GM12801 (cell line): ENCODE measurements around the gene PFN3.

Experiments used
- TF ChIP-seq, protein P1 (sequence below): IDR thresholded peaks from one replicate; pipeline ENCODE4 v1.5.1; 2011; ENCODE audit warnings: control low read depth; ENCODE audit not compliant: insufficient read length; ENCODE audit errors: extremely low read depth

Gene PFN3

DNA sequence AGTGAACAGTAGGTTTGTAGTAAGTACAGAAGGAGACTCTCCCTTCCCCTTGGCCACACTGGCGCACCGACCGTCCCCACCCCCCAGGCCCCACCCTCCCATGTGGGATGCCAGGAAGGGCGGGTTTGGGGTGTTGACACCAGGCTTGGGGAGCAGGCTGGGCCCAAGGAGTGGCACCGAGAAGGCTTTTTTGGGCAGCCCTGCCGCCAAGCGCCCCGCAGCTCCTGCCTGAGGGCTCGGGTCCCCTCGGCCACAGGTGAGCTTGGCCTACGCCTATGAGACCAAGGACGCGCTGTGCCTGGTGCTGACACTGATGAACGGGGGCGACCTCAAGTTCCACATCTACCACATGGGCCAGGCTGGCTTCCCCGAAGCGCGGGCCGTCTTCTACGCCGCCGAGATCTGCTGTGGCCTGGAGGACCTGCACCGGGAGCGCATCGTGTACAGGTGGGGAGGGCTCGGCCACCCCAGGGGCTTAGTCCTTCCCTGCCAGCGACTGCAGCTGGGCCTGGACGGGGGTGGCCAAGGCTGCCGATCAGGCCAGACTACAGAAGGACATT, 33.3 kb upstream of the PFN3 start:
- TF ChIP-seq, protein P1, sequence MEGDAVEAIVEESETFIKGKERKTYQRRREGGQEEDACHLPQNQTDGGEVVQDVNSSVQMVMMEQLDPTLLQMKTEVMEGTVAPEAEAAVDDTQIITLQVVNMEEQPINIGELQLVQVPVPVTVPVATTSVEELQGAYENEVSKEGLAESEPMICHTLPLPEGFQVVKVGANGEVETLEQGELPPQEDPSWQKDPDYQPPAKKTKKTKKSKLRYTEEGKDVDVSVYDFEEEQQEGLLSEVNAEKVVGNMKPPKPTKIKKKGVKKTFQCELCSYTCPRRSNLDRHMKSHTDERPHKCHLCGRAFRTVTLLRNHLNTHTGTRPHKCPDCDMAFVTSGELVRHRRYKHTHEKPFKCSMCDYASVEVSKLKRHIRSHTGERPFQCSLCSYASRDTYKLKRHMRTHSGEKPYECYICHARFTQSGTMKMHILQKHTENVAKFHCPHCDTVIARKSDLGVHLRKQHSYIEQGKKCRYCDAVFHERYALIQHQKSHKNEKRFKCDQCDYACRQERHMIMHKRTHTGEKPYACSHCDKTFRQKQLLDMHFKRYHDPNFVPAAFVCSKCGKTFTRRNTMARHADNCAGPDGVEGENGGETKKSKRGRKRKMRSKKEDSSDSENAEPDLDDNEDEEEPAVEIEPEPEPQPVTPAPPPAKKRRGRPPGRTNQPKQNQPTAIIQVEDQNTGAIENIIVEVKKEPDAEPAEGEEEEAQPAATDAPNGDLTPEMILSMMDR, result no peak

DNA sequence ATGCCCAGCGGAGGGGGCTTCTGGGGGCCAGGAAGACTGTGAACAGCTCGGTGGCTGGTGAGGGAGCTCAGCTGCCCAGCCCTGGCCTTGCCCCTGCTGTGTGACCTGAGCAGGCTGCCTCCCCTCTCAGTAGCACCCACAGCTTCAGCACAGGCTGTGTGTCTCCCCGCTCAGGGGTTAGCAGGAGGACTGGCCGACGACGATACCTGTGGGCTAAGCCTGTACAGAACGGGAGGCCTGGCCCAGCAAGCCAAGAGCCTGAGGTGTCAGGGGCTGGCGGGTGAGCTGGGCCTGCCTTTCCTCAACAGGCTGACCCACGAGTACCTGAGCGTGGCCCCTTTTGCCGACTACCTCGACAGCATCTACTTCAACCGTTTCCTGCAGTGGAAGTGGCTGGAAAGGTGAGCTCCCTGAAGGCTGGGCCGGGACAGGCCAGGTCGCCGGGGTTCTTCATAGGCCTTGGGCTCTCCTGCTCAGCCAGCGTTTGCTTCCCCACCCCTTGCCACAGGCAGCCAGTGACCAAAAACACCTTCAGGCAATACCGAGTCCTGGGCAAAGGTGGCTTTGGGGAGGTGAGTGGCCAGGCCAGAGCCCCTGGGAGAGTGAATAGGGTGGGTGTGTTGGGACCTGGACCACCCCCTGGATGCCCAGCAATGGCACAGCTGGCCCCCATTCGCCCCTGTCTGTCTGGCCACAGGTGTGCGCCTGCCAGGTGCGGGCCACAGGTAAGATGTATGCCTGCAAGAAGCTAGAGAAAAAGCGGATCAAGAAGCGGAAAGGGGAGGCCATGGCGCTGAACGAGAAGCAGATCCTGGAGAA, 32.6 kb upstream of the PFN3 start:
- TF ChIP-seq, protein P1, result no peak

DNA sequence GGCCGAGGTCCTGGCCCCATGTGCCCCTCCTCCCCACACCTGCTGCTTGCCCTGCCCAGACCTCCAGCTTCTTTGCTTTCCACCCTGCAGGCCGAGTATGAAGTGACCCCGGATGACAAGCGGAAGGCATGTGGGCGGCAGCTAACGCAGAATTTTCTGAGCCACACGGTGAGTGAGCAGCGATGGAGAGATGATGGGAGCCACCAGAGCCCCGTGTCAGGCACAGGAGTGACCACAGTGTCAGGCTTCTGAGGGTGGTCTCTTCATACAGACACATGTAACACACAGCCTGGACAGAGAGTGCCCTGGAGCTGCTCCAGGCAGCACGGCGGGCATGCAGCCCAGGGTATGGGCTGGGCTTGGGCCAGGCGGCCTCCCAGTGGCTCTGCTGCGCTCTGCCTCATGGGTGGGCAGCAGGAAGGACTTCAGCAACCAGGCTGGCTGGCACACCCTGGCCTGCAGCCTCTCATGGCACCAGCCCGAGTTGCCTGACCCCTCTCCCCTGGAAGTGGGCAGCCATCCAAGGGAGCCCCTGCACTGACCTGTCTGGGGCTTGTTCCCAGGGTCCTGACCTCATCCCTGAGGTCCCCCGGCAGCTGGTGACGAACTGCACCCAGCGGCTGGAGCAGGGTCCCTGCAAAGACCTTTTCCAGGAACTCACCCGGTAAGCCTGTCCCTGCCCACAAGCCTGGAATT, 31.8 kb upstream of the PFN3 start:
- TF ChIP-seq, protein P1, result no peak

DNA sequence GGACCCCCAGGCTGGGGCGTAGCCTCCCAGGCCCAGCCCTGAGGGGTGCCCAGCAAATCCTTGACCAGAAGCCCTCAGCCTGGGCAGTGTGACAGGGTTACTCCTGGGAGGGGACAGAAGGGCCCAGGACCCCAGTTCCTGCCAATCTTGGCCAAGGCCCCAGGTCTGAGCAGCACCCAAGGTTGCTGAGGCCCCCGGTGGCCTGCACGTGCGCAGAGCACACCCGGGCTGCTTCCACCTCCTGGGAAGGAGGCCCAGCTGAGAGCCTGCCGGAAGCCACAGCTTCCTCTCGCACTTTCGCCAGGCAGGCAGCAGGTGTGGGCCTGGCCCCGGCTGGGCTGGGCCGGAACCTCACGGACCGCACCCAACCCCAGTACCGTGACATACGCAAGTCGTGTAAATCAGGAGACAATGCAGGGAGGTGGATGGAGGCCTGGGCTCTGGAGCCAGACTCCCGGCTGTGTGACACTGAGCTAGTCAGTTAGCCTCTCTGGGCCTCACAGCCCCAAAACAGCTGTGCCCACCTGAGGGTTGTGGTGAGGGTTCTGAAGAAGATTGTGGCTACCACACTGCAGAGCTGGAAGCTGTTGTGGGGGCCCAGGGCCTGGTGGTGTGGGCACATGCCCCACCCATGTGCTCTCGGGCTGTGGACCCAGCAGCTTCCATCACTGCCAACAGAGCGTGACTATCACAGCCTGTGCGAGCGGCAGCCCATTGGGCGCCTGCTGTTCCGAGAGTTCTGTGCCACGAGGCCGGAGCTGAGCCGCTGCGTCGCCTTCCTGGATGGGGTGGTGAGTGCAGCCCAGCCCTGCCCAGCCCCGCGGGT, 31.1 kb upstream of the PFN3 start:
- TF ChIP-seq, protein P1, result no peak

DNA sequence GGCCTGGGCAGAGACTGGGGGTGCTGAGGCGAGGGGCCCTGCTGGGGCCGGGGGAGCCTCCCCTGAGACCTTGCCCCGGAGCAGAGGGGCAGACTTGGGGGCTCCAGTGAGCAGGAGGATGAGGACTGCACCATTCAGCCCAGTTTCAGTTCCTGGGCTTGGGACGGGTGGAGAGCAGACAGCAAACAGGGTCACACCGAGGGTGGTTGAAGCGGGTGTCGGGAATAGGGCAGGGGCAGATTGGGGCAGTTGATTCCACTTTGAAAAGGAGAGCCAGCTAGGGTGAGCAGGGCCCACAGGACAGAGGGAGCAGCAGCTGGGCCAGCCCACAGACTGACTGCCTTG, 30.5 kb upstream of the PFN3 start:
- TF ChIP-seq, protein P1, result no peak

DNA sequence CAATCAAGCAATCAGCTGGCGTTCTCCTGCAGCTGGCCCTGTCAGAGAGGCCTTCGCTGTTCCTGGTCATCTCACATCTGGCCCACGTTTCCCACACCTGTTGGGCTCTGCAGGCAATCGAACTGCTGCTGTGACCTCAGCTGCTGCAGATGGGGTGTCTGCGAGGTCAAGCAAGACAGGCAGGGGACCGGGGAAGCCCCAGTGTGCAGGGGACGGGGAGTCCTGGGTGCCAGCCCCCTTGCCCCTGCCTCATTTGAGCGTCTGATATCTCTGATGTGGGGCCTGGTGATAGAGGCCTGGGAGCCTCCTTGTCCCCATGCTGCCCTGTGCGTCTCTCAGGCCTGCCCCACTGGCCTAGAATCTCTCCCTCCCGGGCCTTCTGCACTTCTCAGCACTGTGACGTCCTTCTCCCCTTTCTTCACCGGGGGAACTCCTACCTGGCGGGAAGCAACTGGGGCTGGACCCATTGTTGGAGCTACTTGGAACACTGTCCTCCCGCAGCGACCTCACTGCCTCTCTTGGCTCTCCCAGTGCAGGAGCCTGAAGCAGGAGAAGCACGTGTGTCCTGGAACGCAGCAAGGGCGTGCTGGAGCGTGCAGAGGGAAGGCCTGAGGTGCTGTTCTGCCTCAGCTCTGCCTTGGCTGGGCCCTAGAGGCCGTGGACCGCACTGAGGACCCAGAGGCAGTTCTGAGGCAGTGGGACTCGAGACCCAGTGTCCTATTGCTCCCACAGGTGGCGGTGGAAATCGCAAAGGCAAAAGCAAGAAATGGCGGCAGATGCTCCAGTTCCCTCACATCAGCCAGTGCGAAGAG, 29.9 kb upstream of the PFN3 start:
- TF ChIP-seq, protein P1, result no peak
